ENCODE results near the gene PAK4. TPM values are rescaled to one million over a fixed set of nuclear protein-coding genes. Genes with fewer than 3 reads are reported as not detected.
A peak's percentile ranks its signal among the peaks of the same experiment; 100 is the strongest.

PAK4 gene
- total and polyA plus RNA-seq, 2 of the 13 experiments (the other 11 are each of a cell fraction or from before 2014, with no cell fraction given), result 9.5 to 17.8 TPM

- 0 out of 2 replicates have a peak, but pooled peaks have one; percentile 57 for TF ChIP-seq ZNF740 (CRISPR knock-in tag; IDR thresholded peaks at IDR 0.05)
- TF ChIP-seq MYC (CRISPR knock-in tag; IDR thresholded peaks at IDR 0.05; ENCODE audit: borderline replicate concordance), result no peak
- TF ChIP-seq, protein P1, sequence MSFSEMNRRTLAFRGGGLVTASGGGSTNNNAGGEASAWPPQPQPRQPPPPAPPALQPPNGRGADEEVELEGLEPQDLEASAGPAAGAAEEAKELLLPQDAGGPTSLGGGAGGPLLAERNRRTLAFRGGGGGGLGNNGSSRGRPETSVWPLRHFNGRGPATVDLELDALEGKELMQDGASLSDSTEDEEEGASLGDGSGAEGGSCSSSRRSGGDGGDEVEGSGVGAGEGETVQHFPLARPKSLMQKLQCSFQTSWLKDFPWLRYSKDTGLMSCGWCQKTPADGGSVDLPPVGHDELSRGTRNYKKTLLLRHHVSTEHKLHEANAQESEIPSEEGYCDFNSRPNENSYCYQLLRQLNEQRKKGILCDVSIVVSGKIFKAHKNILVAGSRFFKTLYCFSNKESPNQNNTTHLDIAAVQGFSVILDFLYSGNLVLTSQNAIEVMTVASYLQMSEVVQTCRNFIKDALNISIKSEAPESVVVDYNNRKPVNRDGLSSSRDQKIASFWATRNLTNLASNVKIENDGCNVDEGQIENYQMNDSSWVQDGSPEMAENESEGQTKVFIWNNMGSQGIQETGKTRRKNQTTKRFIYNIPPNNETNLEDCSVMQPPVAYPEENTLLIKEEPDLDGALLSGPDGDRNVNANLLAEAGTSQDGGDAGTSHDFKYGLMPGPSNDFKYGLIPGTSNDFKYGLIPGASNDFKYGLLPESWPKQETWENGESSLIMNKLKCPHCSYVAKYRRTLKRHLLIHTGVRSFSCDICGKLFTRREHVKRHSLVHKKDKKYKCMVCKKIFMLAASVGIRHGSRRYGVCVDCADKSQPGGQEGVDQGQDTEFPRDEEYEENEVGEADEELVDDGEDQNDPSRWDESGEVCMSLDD (CRISPR knock-in tag; IDR thresholded peaks at IDR 0.05; ENCODE audit: borderline replicate concordance), result no peak; the same call in 1 of the 2 replicates
- no peak for TF ChIP-seq ZNF256 (CRISPR knock-in tag; conservative IDR thresholded peaks at IDR 0.05)
- TF ChIP-seq ZNF205 (CRISPR knock-in tag; IDR thresholded peaks at IDR 0.05), result no peak
- TF ChIP-seq, protein P2, sequence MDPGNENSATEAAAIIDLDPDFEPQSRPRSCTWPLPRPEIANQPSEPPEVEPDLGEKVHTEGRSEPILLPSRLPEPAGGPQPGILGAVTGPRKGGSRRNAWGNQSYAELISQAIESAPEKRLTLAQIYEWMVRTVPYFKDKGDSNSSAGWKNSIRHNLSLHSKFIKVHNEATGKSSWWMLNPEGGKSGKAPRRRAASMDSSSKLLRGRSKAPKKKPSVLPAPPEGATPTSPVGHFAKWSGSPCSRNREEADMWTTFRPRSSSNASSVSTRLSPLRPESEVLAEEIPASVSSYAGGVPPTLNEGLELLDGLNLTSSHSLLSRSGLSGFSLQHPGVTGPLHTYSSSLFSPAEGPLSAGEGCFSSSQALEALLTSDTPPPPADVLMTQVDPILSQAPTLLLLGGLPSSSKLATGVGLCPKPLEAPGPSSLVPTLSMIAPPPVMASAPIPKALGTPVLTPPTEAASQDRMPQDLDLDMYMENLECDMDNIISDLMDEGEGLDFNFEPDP (CRISPR knock-in tag; conservative IDR thresholded peaks at IDR 0.05), result no peak
- no peak for TF ChIP-seq ZNF644 (CRISPR knock-in tag; IDR thresholded peaks at IDR 0.05; ENCODE audit: low read depth)
- no peak for TF ChIP-seq ZNF280B (CRISPR knock-in tag; IDR thresholded peaks at IDR 0.05; ENCODE audit: borderline replicate concordance)
- no peak for TF ChIP-seq NONO (IDR thresholded peaks at IDR 0.05)
- no peak; the same call in 1 of the 2 replicates for TF ChIP-seq NONO (CRISPR knock-in tag; conservative IDR thresholded peaks at IDR 0.05)
- no peak for TF ChIP-seq ARNT2 (CRISPR knock-in tag; IDR thresholded peaks at IDR 0.05; ENCODE audit: low read depth)
- TF ChIP-seq HOMEZ (CRISPR knock-in tag; IDR thresholded peaks at IDR 0.05; ENCODE audit: low read depth), result no peak
- no peak for TF ChIP-seq ZNF530 (CRISPR knock-in tag; IDR thresholded peaks at IDR 0.05; ENCODE audit: low read depth)
- peak; percentile 56 to 64; a peak in 2 of 4 replicates for TF ChIP-seq POLR2A (IDR thresholded peaks at IDR 0.05; ENCODE audit: insufficient read depth in 1 of 2, low read depth in 2 of 2, low read length in 2 of 2)
- TF ChIP-seq BCL6 (CRISPR knock-in tag; IDR thresholded peaks at IDR 0.05), result no peak
- TF ChIP-seq ZNF317 (CRISPR knock-in tag; IDR thresholded peaks at IDR 0.05), result no peak
- TF ChIP-seq, protein P3, sequence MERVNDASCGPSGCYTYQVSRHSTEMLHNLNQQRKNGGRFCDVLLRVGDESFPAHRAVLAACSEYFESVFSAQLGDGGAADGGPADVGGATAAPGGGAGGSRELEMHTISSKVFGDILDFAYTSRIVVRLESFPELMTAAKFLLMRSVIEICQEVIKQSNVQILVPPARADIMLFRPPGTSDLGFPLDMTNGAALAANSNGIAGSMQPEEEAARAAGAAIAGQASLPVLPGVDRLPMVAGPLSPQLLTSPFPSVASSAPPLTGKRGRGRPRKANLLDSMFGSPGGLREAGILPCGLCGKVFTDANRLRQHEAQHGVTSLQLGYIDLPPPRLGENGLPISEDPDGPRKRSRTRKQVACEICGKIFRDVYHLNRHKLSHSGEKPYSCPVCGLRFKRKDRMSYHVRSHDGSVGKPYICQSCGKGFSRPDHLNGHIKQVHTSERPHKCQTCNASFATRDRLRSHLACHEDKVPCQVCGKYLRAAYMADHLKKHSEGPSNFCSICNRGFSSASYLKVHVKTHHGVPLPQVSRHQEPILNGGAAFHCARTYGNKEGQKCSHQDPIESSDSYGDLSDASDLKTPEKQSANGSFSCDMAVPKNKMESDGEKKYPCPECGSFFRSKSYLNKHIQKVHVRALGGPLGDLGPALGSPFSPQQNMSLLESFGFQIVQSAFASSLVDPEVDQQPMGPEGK (CRISPR knock-in tag; IDR thresholded peaks at IDR 0.05), result no peak
Observed at GRCh38 chr19:39126312-39127187, 964 bp downstream of the PAK4 start (continued).

Data from HepG2 (cell line).